OCI-LY3 (cell line): Measurements from ENCODE around the gene TEX26.

Experiments used
- CTCF ChIP-seq: fragments of 200-600, 300-600 bp; sonication (generic); IDR thresholded peaks from 2 replicates; pipeline ENCODE4 v1.5.1; 2014; ENCODE audit warnings: antibody characterized with exemption, low read length, low read depth
- EZH2phosphoT487 ChIP-seq: fragments of 200-600 bp; shearing (Covaris generic); IDR thresholded peaks from 2 replicates; pipeline ENCODE4 v1.6.1; 2018; ENCODE audit warnings: antibody characterized with exemption, mixed run types, low read depth

- TF ChIP-seq CTCF, result no peak
- no peak for TF ChIP-seq EZH2phosphoT487
Observed at GRCh38 chr13:31001647-31002046, 69.2 kb downstream of the TEX26 start.
